Activated CD8-positive, alpha-beta T cell treated with anti-CD3 and anti-CD28 coated beads for 36 hours (primary cell): Measurements from ENCODE around the gene CDK5. TPM values are rescaled to one million over a fixed set of nuclear protein-coding genes. Genes with fewer than 3 reads are reported as not detected.

Experiments
- ATAC-seq: fragments of 200-7000 bp; cut with Tn5 transposase; one replicate; pipeline ENCODE4 v1.10.0; 2021; ENCODE audit warnings: mild to moderate bottlenecking, moderate library complexity
- CTCF ChIA-PET: fragments of 350-600 bp; sonication (Branson Sonifier 250); formaldehyde crosslinking; loops from one replicate; lab custom pipeline; 2021; ENCODE audit warnings: antibody characterized with exemption; lab: Charles Lee
- POLR2A ChIA-PET: fragments of 350-600 bp; sonication (Branson Sonifier 250); formaldehyde crosslinking; loops from one replicate; lab custom pipeline; 2021; ENCODE audit warnings: antibody characterized with exemption; lab: Charles Lee
- DNase-seq: peaks from one replicate; pipeline ENCODE4 v3.0.0-alpha.2; 2020
- H3K27ac Mint-ChIP-seq: one replicate; pipeline ENCODE4 v1.8.0; 2021; ENCODE audit warnings: mild to moderate bottlenecking, mixed read lengths
- H3K27me3 Mint-ChIP-seq: one replicate; pipeline ENCODE4 v1.8.0; 2021; ENCODE audit warnings: mixed read lengths
- H3K36me3 Mint-ChIP-seq: one replicate; pipeline ENCODE4 v1.8.0; 2021; ENCODE audit warnings: low read depth, mixed read lengths
- H3K4me1 Mint-ChIP-seq: one replicate; pipeline ENCODE4 v1.8.0; 2021; ENCODE audit warnings: low read depth, mixed read lengths
- H3K4me3 Mint-ChIP-seq: one replicate; pipeline ENCODE4 v1.8.0; 2021; ENCODE audit warnings: mild to moderate bottlenecking, moderate library complexity, mixed read lengths
- H3K9me3 Mint-ChIP-seq: one replicate; pipeline ENCODE4 v1.8.0; 2021; ENCODE audit warnings: mixed read lengths
- CTCF ChIP-seq: fragments of 200-600 bp; IDR thresholded peaks from one replicate; pipeline ENCODE4 v1.8.0; 2022; ENCODE audit warnings: antibody characterized with exemption, mild to moderate bottlenecking
- intact Hi-C: fragments of 100-400 bp; cut with micrococcal nuclease; formaldehyde crosslinking; loops from one replicate; pipeline ENCODE4 v1.10.0; 2022
- total RNA-seq, 2 experiments: library from RNA; stranded (reverse); gene quantifications; one replicate each; pipeline ENCODE4 v1.2.3, GENCODE V29; 2021

Gene CDK5
- total RNA-seq, 2 experiments from 2014 or later = 9.9 to 10.4 TPM

GRCh38 chr7:151101621-151102396 lies 44.1 kb upstream of the CDK5 start:
- ChIA-PET POLR2A (no interaction called here), CTCF (interaction anchor here (1.1 kb wide), 1 partner anchor 9 kb away, joined by 5 read pairs; no protein-coding TSS in a partner anchor)
- Mint-ChIP-seq H3K4me1 (no peaks in the 10 kb centered on the region), H3K4me3 (no peak overlapping the region), H3K27me3 (no peaks in the 10 kb centered on the region), H3K9me3 (no peaks in the 10 kb centered on the region), H3K36me3 (no peaks in the 10 kb centered on the region), H3K27ac (no peak overlapping the region)
- TF ChIP-seq CTCF = no peak
- DNase-seq = no peak
- intact Hi-C loops = no loop called here
- no peak for ATAC-seq

- no peaks in the 10 kb centered on the region for H3K36me3 Mint-ChIP-seq
- no peak for TF ChIP-seq CTCF
- ChIA-PET CTCF (interaction anchor here (1.2 to 1.5 kb wide), 2 partner anchors 10 to 23 kb away, joined by 3 to 5 read pairs; no protein-coding TSS in a partner anchor), POLR2A (no interaction called here)
- no peaks in the 10 kb centered on the region for H3K4me1 Mint-ChIP-seq
- H3K27ac Mint-ChIP-seq = no peak overlapping the region
- ATAC-seq (no peak), DNase-seq (no peak)
- no peaks in the 10 kb centered on the region for H3K9me3 Mint-ChIP-seq
- H3K27me3 Mint-ChIP-seq = no peaks in the 10 kb centered on the region
- intact Hi-C loops = no loop called here
- no peak overlapping the region for H3K4me3 Mint-ChIP-seq
These were observed 43.2 kb upstream of the CDK5 start for GRCh38 chr7:151100921-151101320.

- CTCF ChIA-PET = interaction anchor here (1.1 to 1.5 kb wide), 2 partner anchors 9 to 24 kb away, joined by 3 read pairs; no protein-coding TSS in a partner anchor
- intact Hi-C loops = no loop called here
- POLR2A ChIA-PET = no interaction called here
- H3K4me1 Mint-ChIP-seq = no peaks in the 10 kb centered on the region
- ATAC-seq (no peak), DNase-seq (no peak)
- no peaks in the 10 kb centered on the region for H3K27me3 Mint-ChIP-seq
- no peak overlapping the region for H3K4me3 Mint-ChIP-seq
- H3K27ac Mint-ChIP-seq = no peak overlapping the region
- H3K36me3 Mint-ChIP-seq = no peaks in the 10 kb centered on the region
- no peaks in the 10 kb centered on the region for H3K9me3 Mint-ChIP-seq
- TF ChIP-seq CTCF = no peak
These were observed 42.0 kb upstream of the CDK5 start for GRCh38 chr7:151099486-151100211.

GRCh38 chr7:151095828-151096475 lies 38.3 kb upstream of the CDK5 start:
- DNase-seq (no peak), ATAC-seq (no peak)
- Mint-ChIP-seq H3K4me3 (no peak overlapping the region), H3K27me3 (no peaks in the 10 kb centered on the region), H3K36me3 (no peaks in the 10 kb centered on the region), H3K9me3 (no peaks in the 10 kb centered on the region), H3K27ac (no peak overlapping the region), H3K4me1 (no peaks in the 10 kb centered on the region)
- ChIA-PET CTCF (interaction anchor here (0.8 to 2.8 kb wide), 4 partner anchors 15 to 187 kb away, joined by 3 to 15 read pairs (median 3); no protein-coding TSS in a partner anchor), POLR2A (no interaction called here)
- no peak for TF ChIP-seq CTCF
- intact Hi-C loops = no loop called here
